Airway epithelial cell (primary cell): ENCODE measurements around the gene ALMS1. TPM values are rescaled to one million over a fixed set of nuclear protein-coding genes. Genes with fewer than 3 reads are reported as not detected.

Experiments used
- total RNA-seq: library from RNA; depleted of rRNA; stranded (reverse); fragments of >200 nt; gene quantifications from 2 replicates; pipeline ENCODE4 v1.2.3, GENCODE V29; 2015

Gene ALMS1
- total RNA-seq = 6.7 and 7.7 TPM in 2 replicates

GRCh38 chr2:73385504-73386341 is at the start of gene ALMS1:
ALMS1 (plus strand) TSS chr2:73385836; CDS start chr2:73385869, 33 bp downstream.

GRCh38 chr2:73642338-73643018 is 256.8 kb downstream of the ALMS1 start, which contains the start of gene NAT8:
NAT8 (minus strand) TSS chr2:73642422; CDS start chr2:73641628, 794 bp downstream.

Other genes with a start within 250 kb of the ALMS1 start
- gene NOTO, start 183.3 kb upstream of the ALMS1 start, total RNA-seq = not detected in 2 replicates
- 22.1 and 23.6 TPM in 2 replicates for gene SMYD5, start 171.6 kb upstream of the ALMS1 start, total RNA-seq
- gene PRADC1, start 152.6 kb upstream of the ALMS1 start, total RNA-seq = 29.8 and 31.5 TPM in 2 replicates
- 447 and 470 TPM in 2 replicates for gene CCT7, start 151.5 kb upstream of the ALMS1 start, total RNA-seq
- gene FBXO41, start 101.4 kb upstream of the ALMS1 start, total RNA-seq = 3.6 and 4.7 TPM in 2 replicates
- gene EGR4, start 92.3 kb upstream of the ALMS1 start, total RNA-seq = not detected in 2 replicates